GM23338 (cell line): ENCODE measurements around the gene PLPP6. TPM values are rescaled to one million over a fixed set of nuclear protein-coding genes. Genes with fewer than 3 reads are reported as not detected.

Experiments used
- ATAC-seq: fragments of 200-7000 bp; cut with Tn5 transposase; 3 replicates; pipeline ENCODE4 v1.9.1; 2020
- DNase-seq: peaks from one replicate; pipeline ENCODE4 v3.0.0-alpha.2; 2015; ENCODE audit warnings: low spot score
- H2AFZ ChIP-seq: fragments of 200-600 bp; sonication (generic); 2 replicates; pipeline ENCODE4 v1.8.0; 2016; ENCODE audit warnings: antibody characterized with exemption, mild to moderate bottlenecking, moderate library complexity
- H3F3A ChIP-seq: fragments of 200-600 bp; sonication (generic); replicated peaks from 2 replicates; pipeline ENCODE4 v1.8.0; 2017; ENCODE audit warnings: antibody characterized with exemption, mixed run types, low read depth
- H3K27ac ChIP-seq: fragments of 200-600 bp; sonication (generic); 2 replicates; pipeline ENCODE4 v1.6.1; 2016; ENCODE audit warnings: low read depth
- H3K27me3 ChIP-seq: fragments of 200-600 bp; sonication (generic); 2 replicates; pipeline ENCODE4 v1.8.0; 2016; ENCODE audit warnings: mild to moderate bottlenecking, mixed run types, moderate library complexity; ENCODE audit not compliant: insufficient read depth
- H3K36me3 ChIP-seq: fragments of 200-600 bp; sonication (generic); 2 replicates; pipeline ENCODE4 v1.8.0; 2016; ENCODE audit warnings: mild to moderate bottlenecking; ENCODE audit not compliant: insufficient read depth
- H3K4me1 ChIP-seq: fragments of 200-600 bp; sonication (generic); 2 replicates; pipeline ENCODE4 v1.8.0; 2016; ENCODE audit warnings: mild to moderate bottlenecking, moderate library complexity; ENCODE audit not compliant: insufficient read depth
- H3K4me2 ChIP-seq: fragments of 200-600 bp; sonication (generic); 2 replicates; pipeline ENCODE4 v1.7.1; 2017; ENCODE audit warnings: mixed run types
- H3K4me3 ChIP-seq: fragments of 200-600 bp; sonication (generic); 2 replicates; pipeline ENCODE4 v1.6.1; 2016; ENCODE audit warnings: mixed run types
- H3K79me2 ChIP-seq: fragments of 200-600 bp; sonication (generic); replicated peaks from 2 replicates; pipeline ENCODE4 v1.8.0; 2017; ENCODE audit warnings: mild to moderate bottlenecking; ENCODE audit not compliant: insufficient read depth
- H3K9me2 ChIP-seq: fragments of 200-600 bp; sonication (generic); 2 replicates; pipeline ENCODE4 v1.8.0; 2017; ENCODE audit not compliant: insufficient read depth
- H4K20me1 ChIP-seq: fragments of 200-600 bp; sonication (generic); replicated peaks from 2 replicates; pipeline ENCODE4 v1.8.0; 2017; ENCODE audit warnings: mild to moderate bottlenecking; ENCODE audit not compliant: insufficient read depth
- H3K27ac Mint-ChIP-seq: 2 replicates; pipeline ENCODE4 v1.8.0; 2020; ENCODE audit warnings: inconsistent platforms, mild to moderate bottlenecking, moderate library complexity, mixed read lengths
- H3K27me3 Mint-ChIP-seq: 3 replicates; pipeline ENCODE4 v1.8.0; 2022; ENCODE audit warnings: low read depth, mild to moderate bottlenecking, moderate library complexity, mixed read lengths, inconsistent platforms; ENCODE audit not compliant: insufficient read depth, poor library complexity
- H3K36me3 Mint-ChIP-seq: 3 replicates; pipeline ENCODE4 v1.8.0; 2021; ENCODE audit warnings: low read depth, mild to moderate bottlenecking, inconsistent platforms, moderate library complexity, mixed read lengths
- H3K4me1 Mint-ChIP-seq: 3 replicates; pipeline ENCODE4 v1.8.0; 2020; ENCODE audit warnings: mild to moderate bottlenecking, inconsistent platforms, mixed read lengths
- H3K4me3 Mint-ChIP-seq: 3 replicates; pipeline ENCODE4 v1.8.0; 2021; ENCODE audit warnings: moderate library complexity, mild to moderate bottlenecking, inconsistent platforms, mixed read lengths
- H3K9me3 Mint-ChIP-seq: 3 replicates; pipeline ENCODE4 v1.8.0; 2020; ENCODE audit warnings: moderate library complexity, mild to moderate bottlenecking, inconsistent platforms, mixed read lengths
- CREB1 ChIP-seq: fragments of 250-450 bp; sonication (Bioruptor Pico); IDR thresholded peaks from 2 replicates; pipeline ENCODE4 v1.5.0; 2020; ENCODE audit warnings: low read depth, mild to moderate bottlenecking, moderate library complexity
- REST ChIP-seq: IDR thresholded peaks from one replicate; pipeline ENCODE4 v1.6.1; 2018; ENCODE audit warnings: antibody characterized with exemption; ENCODE audit not compliant: unreplicated experiment
- polyA plus RNA-seq: library from polyadenylated mRNA; unstranded; fragments of >200 nt; fragmentation: Nextera tagmentation; extraction: Ambion mirVana; gene quantifications from 2 replicates; pipeline ENCODE4 v1.2.1, GENCODE V29; 2016
- total RNA-seq: library from RNA; depleted of rRNA; stranded (reverse); fragments of >200 nt; shearing (Covaris generic); gene quantifications from 2 replicates; pipeline ENCODE4 v1.2.3, GENCODE V29; 2014
- TF ChIP-seq, protein P1 (sequence below): fragments of 250-450 bp; sonication (Bioruptor Pico); IDR thresholded peaks from 2 replicates; pipeline ENCODE4 v1.5.0; 2020; ENCODE audit warnings: mild to moderate bottlenecking, moderate library complexity

The PLPP6 gene
- total and polyA plus RNA-seq, 2 experiments from 2014 or later = 6.3 to 13.2 TPM

DNA sequence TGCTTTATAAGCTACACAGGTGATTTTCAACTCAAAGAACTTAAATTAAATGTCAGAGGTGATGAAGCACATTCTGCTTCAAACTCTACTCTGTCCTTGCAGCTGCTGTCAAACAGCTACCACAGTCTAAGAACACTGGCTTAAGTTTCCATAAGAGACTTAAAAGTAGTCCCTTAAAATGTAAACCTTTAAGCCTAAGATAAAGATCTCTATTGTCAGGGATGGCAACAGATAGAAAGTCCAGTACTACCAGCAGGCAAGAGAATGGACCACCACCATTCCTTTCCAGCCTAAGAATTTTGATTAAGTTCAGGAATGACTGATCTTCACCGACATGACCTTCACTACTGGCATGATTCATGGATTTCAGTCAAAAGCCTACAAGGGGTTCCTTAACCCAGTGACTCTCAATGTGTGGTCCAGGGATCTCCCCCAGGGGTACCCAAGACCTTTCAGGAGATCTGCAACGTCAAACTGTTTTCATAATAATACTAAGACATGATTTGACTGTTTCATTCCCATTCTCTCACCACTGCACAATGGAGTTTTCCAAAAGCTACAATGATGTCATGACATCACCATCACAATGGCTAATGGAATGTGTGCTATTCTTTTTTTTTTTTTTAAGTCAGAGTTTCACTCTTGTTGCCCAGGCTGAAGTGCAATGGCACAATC, 41.1 kb upstream of the PLPP6 start:
- H3K4me3 ChIP-seq = no peak overlapping the region
- H3K4me3 Mint-ChIP-seq = no peak overlapping the region
- H3K9me2 ChIP-seq = no peaks in the 10 kb centered on the region
- peak overlapping the region; percentile 1; the same call in 1 of the 2 replicates for H3K27ac ChIP-seq
- peak; percentile 72 for ATAC-seq
- peaks cover 20% of the 10 kb centered on the region for H3K4me1 ChIP-seq
- no peaks in the 10 kb centered on the region for H4K20me1 ChIP-seq
- no peaks in the 10 kb centered on the region for H3K36me3 ChIP-seq
- DNase-seq = peak; percentile 66
- H3K27me3 ChIP-seq = no peaks in the 10 kb centered on the region
- H3K27me3 Mint-ChIP-seq = no peaks in the 10 kb centered on the region
- H3K4me2 ChIP-seq = no peak overlapping the region
- no peaks in the 10 kb centered on the region for H3K36me3 Mint-ChIP-seq
- H3K9me3 Mint-ChIP-seq = no peaks in the 10 kb centered on the region
- TF ChIP-seq REST (no peak), CREB1 (peak; percentile 68; the same call in 1 of the 2 replicates)
- TF ChIP-seq, protein P1, sequence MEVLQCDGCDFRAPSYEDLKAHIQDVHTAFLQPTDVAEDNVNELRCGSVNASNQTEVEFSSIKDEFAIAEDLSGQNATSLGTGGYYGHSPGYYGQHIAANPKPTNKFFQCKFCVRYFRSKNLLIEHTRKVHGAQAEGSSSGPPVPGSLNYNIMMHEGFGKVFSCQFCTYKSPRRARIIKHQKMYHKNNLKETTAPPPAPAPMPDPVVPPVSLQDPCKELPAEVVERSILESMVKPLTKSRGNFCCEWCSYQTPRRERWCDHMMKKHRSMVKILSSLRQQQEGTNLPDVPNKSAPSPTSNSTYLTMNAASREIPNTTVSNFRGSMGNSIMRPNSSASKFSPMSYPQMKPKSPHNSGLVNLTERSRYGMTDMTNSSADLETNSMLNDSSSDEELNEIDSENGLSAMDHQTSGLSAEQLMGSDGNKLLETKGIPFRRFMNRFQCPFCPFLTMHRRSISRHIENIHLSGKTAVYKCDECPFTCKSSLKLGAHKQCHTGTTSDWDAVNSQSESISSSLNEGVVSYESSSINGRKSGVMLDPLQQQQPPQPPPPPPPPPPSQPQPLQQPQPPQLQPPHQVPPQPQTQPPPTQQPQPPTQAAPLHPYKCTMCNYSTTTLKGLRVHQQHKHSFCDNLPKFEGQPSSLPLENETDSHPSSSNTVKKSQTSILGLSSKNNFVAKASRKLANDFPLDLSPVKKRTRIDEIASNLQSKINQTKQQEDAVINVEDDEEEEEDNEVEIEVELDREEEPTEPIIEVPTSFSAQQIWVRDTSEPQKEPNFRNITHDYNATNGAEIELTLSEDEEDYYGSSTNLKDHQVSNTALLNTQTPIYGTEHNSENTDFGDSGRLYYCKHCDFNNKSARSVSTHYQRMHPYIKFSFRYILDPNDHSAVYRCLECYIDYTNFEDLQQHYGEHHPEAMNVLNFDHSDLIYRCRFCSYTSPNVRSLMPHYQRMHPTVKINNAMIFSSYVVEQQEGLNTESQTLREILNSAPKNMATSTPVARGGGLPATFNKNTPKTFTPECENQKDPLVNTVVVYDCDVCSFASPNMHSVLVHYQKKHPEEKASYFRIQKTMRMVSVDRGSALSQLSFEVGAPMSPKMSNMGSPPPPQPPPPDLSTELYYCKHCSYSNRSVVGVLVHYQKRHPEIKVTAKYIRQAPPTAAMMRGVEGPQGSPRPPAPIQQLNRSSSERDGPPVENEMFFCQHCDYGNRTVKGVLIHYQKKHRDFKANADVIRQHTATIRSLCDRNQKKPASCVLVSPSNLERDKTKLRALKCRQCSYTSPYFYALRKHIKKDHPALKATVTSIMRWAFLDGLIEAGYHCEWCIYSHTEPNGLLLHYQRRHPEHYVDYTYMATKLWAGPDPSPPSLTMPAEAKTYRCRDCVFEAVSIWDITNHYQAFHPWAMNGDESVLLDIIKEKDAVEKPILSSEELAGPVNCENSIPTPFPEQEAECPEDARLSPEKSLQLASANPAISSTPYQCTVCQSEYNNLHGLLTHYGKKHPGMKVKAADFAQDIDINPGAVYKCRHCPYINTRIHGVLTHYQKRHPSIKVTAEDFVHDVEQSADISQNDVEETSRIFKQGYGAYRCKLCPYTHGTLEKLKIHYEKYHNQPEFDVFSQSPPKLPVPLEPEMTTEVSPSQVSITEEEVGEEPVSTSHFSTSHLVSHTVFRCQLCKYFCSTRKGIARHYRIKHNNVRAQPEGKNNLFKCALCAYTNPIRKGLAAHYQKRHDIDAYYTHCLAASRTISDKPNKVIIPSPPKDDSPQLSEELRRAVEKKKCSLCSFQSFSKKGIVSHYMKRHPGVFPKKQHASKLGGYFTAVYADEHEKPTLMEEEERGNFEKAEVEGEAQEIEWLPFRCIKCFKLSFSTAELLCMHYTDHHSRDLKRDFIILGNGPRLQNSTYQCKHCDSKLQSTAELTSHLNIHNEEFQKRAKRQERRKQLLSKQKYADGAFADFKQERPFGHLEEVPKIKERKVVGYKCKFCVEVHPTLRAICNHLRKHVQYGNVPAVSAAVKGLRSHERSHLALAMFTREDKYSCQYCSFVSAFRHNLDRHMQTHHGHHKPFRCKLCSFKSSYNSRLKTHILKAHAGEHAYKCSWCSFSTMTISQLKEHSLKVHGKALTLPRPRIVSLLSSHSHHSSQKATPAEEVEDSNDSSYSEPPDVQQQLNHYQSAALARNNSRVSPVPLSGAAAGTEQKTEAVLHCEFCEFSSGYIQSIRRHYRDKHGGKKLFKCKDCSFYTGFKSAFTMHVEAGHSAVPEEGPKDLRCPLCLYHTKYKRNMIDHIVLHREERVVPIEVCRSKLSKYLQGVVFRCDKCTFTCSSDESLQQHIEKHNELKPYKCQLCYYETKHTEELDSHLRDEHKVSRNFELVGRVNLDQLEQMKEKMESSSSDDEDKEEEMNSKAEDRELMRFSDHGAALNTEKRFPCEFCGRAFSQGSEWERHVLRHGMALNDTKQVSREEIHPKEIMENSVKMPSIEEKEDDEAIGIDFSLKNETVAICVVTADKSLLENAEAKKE (CRISPR knock-in tag) = peak; percentile 49; the same call in 1 of the 2 replicates
- no peaks in the 10 kb centered on the region for H3K79me2 ChIP-seq
- H3K4me1 Mint-ChIP-seq = peaks cover 40% of the 10 kb centered on the region
- peak overlapping the region; percentile 87 for H3K27ac Mint-ChIP-seq
- no peaks in the 10 kb centered on the region for H3F3A ChIP-seq
- H2AFZ ChIP-seq = no peak overlapping the region; the same call in 1 of the 2 replicates
